ENCODE results near the gene SLC12A5.

DNA sequence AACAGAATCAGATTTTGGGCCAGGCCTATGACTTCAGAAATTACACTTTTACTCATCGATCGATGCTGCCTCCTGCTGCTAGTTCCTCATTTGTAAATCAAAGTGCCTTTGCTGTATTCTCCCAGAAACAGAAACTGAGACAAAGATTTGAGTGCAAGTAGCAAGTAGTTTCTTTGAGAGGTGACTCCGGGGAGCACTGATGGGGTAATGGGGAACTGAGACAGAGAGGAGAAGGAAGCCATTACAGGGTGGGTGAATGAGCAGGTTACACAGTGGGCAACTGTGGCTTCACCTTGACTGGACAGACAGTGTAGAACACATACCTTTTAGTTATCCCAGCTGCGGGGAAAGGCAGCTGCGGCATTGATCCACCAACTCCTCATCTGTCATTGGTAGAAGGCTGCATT, 79.4 kb downstream of the SLC12A5 start:
- TF ChIP-seq, protein P1, sequence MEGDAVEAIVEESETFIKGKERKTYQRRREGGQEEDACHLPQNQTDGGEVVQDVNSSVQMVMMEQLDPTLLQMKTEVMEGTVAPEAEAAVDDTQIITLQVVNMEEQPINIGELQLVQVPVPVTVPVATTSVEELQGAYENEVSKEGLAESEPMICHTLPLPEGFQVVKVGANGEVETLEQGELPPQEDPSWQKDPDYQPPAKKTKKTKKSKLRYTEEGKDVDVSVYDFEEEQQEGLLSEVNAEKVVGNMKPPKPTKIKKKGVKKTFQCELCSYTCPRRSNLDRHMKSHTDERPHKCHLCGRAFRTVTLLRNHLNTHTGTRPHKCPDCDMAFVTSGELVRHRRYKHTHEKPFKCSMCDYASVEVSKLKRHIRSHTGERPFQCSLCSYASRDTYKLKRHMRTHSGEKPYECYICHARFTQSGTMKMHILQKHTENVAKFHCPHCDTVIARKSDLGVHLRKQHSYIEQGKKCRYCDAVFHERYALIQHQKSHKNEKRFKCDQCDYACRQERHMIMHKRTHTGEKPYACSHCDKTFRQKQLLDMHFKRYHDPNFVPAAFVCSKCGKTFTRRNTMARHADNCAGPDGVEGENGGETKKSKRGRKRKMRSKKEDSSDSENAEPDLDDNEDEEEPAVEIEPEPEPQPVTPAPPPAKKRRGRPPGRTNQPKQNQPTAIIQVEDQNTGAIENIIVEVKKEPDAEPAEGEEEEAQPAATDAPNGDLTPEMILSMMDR (IDR thresholded peaks at IDR 0.05), result peak; percentile 38
- TF ChIP-seq EZH2 (IDR thresholded peaks at IDR 0.05; ENCODE audit: borderline replicate concordance, insufficient read depth, low read depth, low read length, poor library complexity, severe bottlenecking), result no peak
